Smooth muscle cell (in vitro differentiated cells): Measurements from ENCODE around the gene FOXN3. TPM values are rescaled to one million over a fixed set of nuclear protein-coding genes. Genes with fewer than 3 reads are reported as not detected.

ENCODE experiments used
- DNase-seq: peaks from one replicate; lab custom pipeline; 2025; ENCODE audit not compliant: unreplicated experiment; lab: John Stamatoyannopoulos, UW
- H2AFZ ChIP-seq: fragments of 200-600 bp; sonication (generic); 2 replicates; pipeline ENCODE4 v1.6.0; 2016; ENCODE audit warnings: antibody characterized with exemption, low read depth, mild to moderate bottlenecking
- H3F3A ChIP-seq: fragments of 200-600 bp; sonication (generic); 2 replicates; pipeline ENCODE4 v1.6.0; 2017; ENCODE audit warnings: antibody characterized with exemption, low read depth
- H3K27ac ChIP-seq: fragments of 200-600 bp; sonication (generic); 2 replicates; pipeline ENCODE4 v1.5.1; 2016; ENCODE audit warnings: low read depth, mild to moderate bottlenecking
- H3K27me3 ChIP-seq: fragments of 200-600 bp; sonication (generic); 2 replicates; pipeline ENCODE4 v1.6.1; 2016; ENCODE audit warnings: low read depth, mild to moderate bottlenecking
- H3K36me3 ChIP-seq: fragments of 200-600 bp; sonication (generic); 2 replicates; pipeline ENCODE4 v1.5.1; 2016; ENCODE audit warnings: low read depth
- H3K4me1 ChIP-seq: fragments of 200-600 bp; sonication (generic); 2 replicates; pipeline ENCODE4 v1.5.1; 2016; ENCODE audit warnings: low read depth
- H3K4me2 ChIP-seq: fragments of 200-600 bp; sonication (generic); 2 replicates; pipeline ENCODE4 v1.6.0; 2016; ENCODE audit warnings: mild to moderate bottlenecking
- H3K4me3 ChIP-seq: fragments of 200-600 bp; sonication (generic); 2 replicates; pipeline ENCODE4 v1.5.1; 2016; ENCODE audit warnings: mild to moderate bottlenecking
- H3K79me2 ChIP-seq: fragments of 200-600 bp; sonication (generic); 2 replicates; pipeline ENCODE4 v1.6.0; 2016; ENCODE audit warnings: low read depth, mild to moderate bottlenecking
- H3K9ac ChIP-seq: fragments of 200-600 bp; sonication (generic); 2 replicates; pipeline ENCODE4 v1.6.0; 2016; ENCODE audit warnings: low read depth
- H3K9me3 ChIP-seq: fragments of 200-600 bp; sonication (generic); replicated peaks from 2 replicates; pipeline ENCODE4 v1.5.1; 2016; ENCODE audit warnings: low read depth
- H4K20me1 ChIP-seq: fragments of 200-600 bp; sonication (generic); 2 replicates; pipeline ENCODE4 v1.6.0; 2016; ENCODE audit warnings: low read depth
- WGBS: methylation state at CpG from one replicate; pipeline ENCODE4 v1.1.7; 2016; ENCODE audit warnings: low lambda C conversion rate; 5-methylcytosine and 5-hydroxymethylcytosine counted together
- polyA plus RNA-seq: library from polyadenylated mRNA; unstranded; fragments of >200 nt; fragmentation: Nextera tagmentation; extraction: Ambion mirVana; gene quantifications from 2 replicates; pipeline ENCODE4 v1.2.1, GENCODE V29; 2016
- total RNA-seq: library from RNA; depleted of rRNA; stranded (reverse); fragments of >200 nt; gene quantifications from 2 replicates; pipeline ENCODE4 v1.2.3, GENCODE V29; 2014
- TF ChIP-seq, protein P1 (sequence below): fragments of 200-600 bp; sonication (generic); IDR thresholded peaks from 2 replicates; pipeline ENCODE4 v1.5.1; 2017; ENCODE audit warnings: borderline replicate concordance, mild to moderate bottlenecking, antibody characterized with exemption; ENCODE audit not compliant: insufficient read depth, poor library complexity, severe bottlenecking

The FOXN3 gene
- total and polyA plus RNA-seq, 2 experiments from 2014 or later, result 24.5 to 31.5 TPM

DNA sequence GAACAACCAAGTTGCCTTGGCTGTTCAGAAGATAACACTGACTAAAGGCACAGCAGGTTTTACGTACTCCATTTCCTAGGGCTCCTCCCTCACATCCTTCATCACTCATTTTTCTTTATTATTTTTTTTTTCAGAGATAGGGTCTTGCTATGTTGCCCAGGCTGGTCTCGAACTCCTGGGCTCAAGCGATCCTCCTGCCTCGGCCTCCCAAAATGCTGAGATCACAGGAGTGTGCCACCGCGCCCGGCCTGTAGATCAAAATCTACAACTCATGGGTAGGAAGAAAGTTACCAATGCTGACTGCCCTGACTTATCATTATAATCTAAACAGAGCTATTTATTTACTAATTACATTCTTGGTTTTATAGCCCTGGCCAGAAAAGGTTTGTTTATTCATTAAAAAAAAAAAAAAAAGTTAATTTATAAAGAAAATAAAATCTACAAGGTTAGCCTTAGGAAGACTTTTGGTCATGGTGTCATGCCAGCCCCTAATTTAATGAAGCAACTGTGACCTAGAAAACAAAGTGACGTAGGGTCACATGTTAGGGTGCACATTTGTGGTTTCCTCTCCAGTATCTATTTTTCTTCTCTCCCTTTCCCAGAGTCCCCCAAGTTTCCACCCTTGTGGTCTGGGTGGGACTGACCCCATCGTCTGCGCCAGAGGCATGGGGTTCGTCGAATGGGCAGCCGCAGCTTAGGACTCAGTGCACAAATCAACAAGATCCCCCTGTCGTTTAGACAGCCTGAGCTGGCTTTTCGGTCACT is 19.0 kb upstream of the FOXN3 start:
- 77% methylated on average over 15 of the region's 15 CpGs for WGBS
- H2AFZ ChIP-seq, result no peak overlapping the region
- TF ChIP-seq, protein P1, sequence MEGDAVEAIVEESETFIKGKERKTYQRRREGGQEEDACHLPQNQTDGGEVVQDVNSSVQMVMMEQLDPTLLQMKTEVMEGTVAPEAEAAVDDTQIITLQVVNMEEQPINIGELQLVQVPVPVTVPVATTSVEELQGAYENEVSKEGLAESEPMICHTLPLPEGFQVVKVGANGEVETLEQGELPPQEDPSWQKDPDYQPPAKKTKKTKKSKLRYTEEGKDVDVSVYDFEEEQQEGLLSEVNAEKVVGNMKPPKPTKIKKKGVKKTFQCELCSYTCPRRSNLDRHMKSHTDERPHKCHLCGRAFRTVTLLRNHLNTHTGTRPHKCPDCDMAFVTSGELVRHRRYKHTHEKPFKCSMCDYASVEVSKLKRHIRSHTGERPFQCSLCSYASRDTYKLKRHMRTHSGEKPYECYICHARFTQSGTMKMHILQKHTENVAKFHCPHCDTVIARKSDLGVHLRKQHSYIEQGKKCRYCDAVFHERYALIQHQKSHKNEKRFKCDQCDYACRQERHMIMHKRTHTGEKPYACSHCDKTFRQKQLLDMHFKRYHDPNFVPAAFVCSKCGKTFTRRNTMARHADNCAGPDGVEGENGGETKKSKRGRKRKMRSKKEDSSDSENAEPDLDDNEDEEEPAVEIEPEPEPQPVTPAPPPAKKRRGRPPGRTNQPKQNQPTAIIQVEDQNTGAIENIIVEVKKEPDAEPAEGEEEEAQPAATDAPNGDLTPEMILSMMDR, result no peak

DNA sequence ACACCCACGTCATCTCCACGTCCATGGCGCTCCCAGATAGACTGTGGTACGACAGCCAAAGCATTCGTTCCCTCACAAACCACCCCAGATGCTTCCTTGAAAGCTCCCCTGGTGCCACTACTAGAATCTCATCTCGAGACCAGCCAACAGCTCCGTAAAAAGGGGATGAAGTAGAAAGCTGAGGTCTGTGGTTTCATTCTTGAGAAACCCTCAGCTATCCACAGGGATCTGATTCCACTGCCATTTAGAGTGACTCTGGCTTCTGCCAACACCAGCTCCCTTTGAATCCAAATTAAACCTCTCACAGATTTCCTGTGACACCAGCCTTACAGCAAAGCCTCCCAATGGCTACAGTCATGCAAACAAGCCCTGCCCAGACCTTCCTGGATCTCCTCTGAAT is 18.5 kb upstream of the FOXN3 start:
- H3K36me3 ChIP-seq, result no peaks in the 10 kb centered on the region
- H3K4me3 ChIP-seq, result no peak overlapping the region
- WGBS, result 60% methylated on average over 7 of the region's 7 CpGs
- no peaks in the 10 kb centered on the region for H3K9me3 ChIP-seq
- no peak overlapping the region for H3K9ac ChIP-seq
- no peak overlapping the region for H2AFZ ChIP-seq
- peaks cover 6% of the 10 kb centered on the region for H3F3A ChIP-seq
- no peaks in the 10 kb centered on the region for H3K27me3 ChIP-seq
- H3K79me2 ChIP-seq, result no peaks in the 10 kb centered on the region
- no peak overlapping the region for H3K27ac ChIP-seq
- TF ChIP-seq, protein P1, result no peak
- no peaks in the 10 kb centered on the region for H4K20me1 ChIP-seq
- DNase-seq, result no peak
- H3K4me1 ChIP-seq, result peaks cover 2% of the 10 kb centered on the region
- no peak overlapping the region for H3K4me2 ChIP-seq

More for the DNA sequence above, 19.0 kb upstream of the FOXN3 start:
- Histone ChIP-seq H3K4me2 (no peak overlapping the region), H3K9ac (no peak overlapping the region), H4K20me1 (no peaks in the 10 kb centered on the region), H3K27ac (no peak overlapping the region), H3K27me3 (no peaks in the 10 kb centered on the region), H3K36me3 (no peaks in the 10 kb centered on the region), H3K4me3 (no peak overlapping the region), H3K9me3 (no peaks in the 10 kb centered on the region), H3K79me2 (no peaks in the 10 kb centered on the region), H3F3A (peaks cover under 1% of the 10 kb centered on the region), H3K4me1 (no peaks in the 10 kb centered on the region)
- no peak for DNase-seq

DNA sequence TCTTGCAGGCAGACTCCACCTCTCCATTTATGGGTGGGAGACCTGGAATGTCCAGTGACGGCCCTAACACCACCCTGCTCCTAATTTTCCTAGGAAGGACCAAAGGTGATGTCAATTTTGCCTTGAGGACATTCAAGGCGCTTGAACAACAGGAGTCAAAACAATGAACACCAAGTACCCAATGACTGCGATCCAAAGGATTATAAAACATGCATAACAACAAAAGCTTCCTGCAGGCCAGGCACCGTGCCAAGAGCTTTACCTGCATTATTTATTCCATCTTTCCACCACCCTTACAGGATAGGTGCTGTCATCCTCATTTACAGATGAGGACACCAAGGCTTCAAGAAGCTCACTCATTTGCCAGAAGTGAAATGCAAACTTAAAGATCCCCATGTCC is 15.2 kb upstream of the FOXN3 start:
- H2AFZ ChIP-seq, result no peak overlapping the region
- WGBS, result 81% methylated on average over 4 of the region's 4 CpGs
- no peak overlapping the region for H3K4me3 ChIP-seq
- no peaks in the 10 kb centered on the region for H3K36me3 ChIP-seq
- H3K9me3 ChIP-seq, result no peaks in the 10 kb centered on the region
- peaks cover 22% of the 10 kb centered on the region for H3K4me1 ChIP-seq
- H3K27ac ChIP-seq, result no peak overlapping the region
- no peak overlapping the region for H3K4me2 ChIP-seq
- no peaks in the 10 kb centered on the region for H4K20me1 ChIP-seq
- H3K9ac ChIP-seq, result no peak overlapping the region
- no peaks in the 10 kb centered on the region for H3K79me2 ChIP-seq
- no peak for DNase-seq
- no peaks in the 10 kb centered on the region for H3K27me3 ChIP-seq
- TF ChIP-seq, protein P1, result no peak
- H3F3A ChIP-seq, result peaks cover 6% of the 10 kb centered on the region
